SK-N-MC (cell line): ENCODE data around the gene FN1.

Experiments
- DNase-seq: peaks from one replicate; pipeline ENCODE4 v3.0.0-alpha.2; 2011; ENCODE audit warnings: low read depth, low spot score
- H3K27ac ChIP-seq: fragments of 200-600 bp; sonication (generic); 2 replicates; pipeline ENCODE4 v1.5.1; 2016; ENCODE audit warnings: mixed run types
- H3K36me3 ChIP-seq: fragments of 200-600 bp; sonication (generic); 2 replicates; pipeline ENCODE4 v1.6.1; 2017; ENCODE audit warnings: antibody characterized with exemption, low read length, mixed read lengths; ENCODE audit not compliant: insufficient read depth
- H3K4me3 ChIP-seq: fragments of 200-600 bp; sonication (generic); 2 replicates; pipeline ENCODE4 v1.5.1; 2016
- H3K9ac ChIP-seq: fragments of 200-600 bp; sonication (generic); 2 replicates; pipeline ENCODE4 v1.8.0; 2017; ENCODE audit warnings: mixed run types, mixed read lengths; ENCODE audit not compliant: insufficient read length
- H3K9me3 ChIP-seq: fragments of 200-600 bp; sonication (generic); 2 replicates; pipeline ENCODE4 v1.6.1; 2017; ENCODE audit warnings: low read depth, mild to moderate bottlenecking, antibody characterized with exemption, low read length, moderate library complexity, mixed read lengths
- EZH2 ChIP-seq: fragments of 200-600 bp; sonication (generic); IDR thresholded peaks from one replicate; pipeline ENCODE4 v1.6.1; 2017; ENCODE audit warnings: antibody characterized with exemption
- FOXP2 ChIP-seq: optimal IDR thresholded peaks from 2 replicates; pipeline ENCODE3; 2011; ENCODE audit warnings: mild to moderate bottlenecking, moderate library complexity; ENCODE audit not compliant: insufficient read depth; ENCODE audit errors: extremely low read length, control extremely low read depth
- POLR2AphosphoS5 ChIP-seq: IDR thresholded peaks from 2 replicates; pipeline ENCODE4 v1.6.1; 2012; ENCODE audit warnings: mild to moderate bottlenecking, low read depth, low read length, borderline replicate concordance

The FN1 gene

GRCh38 chr2:215465256-215465655 lies 29.4 kb upstream of the FN1 start:
- H3K4me3 ChIP-seq, result no peak overlapping the region
- no peak for TF ChIP-seq EZH2
- TF ChIP-seq POLR2AphosphoS5, result no peak; the same call in 1 of the 2 replicates
- no peak for TF ChIP-seq FOXP2
- no peaks in the 10 kb centered on the region for H3K9me3 ChIP-seq
- H3K36me3 ChIP-seq, result no peaks in the 10 kb centered on the region
- peak; percentile 18 for DNase-seq
- H3K9ac ChIP-seq, result no peak overlapping the region
- H3K27ac ChIP-seq, result no peak overlapping the region

GRCh38 chr2:215461836-215462532 lies 26.1 kb upstream of the FN1 start:
- H3K4me3 ChIP-seq, result no peak overlapping the region
- H3K36me3 ChIP-seq, result no peaks in the 10 kb centered on the region
- H3K27ac ChIP-seq, result no peak overlapping the region
- no peaks in the 10 kb centered on the region for H3K9me3 ChIP-seq
- H3K9ac ChIP-seq, result no peak overlapping the region
- TF ChIP-seq POLR2AphosphoS5 (no peak), FOXP2 (no peak), EZH2 (no peak)
- no peak for DNase-seq

GRCh38 chr2:215460682-215461382 lies 25.0 kb upstream of the FN1 start:
- no peaks in the 10 kb centered on the region for H3K9me3 ChIP-seq
- TF ChIP-seq POLR2AphosphoS5 (no peak), FOXP2 (no peak), EZH2 (no peak)
- H3K9ac ChIP-seq, result no peak overlapping the region
- H3K36me3 ChIP-seq, result no peaks in the 10 kb centered on the region
- no peak overlapping the region for H3K4me3 ChIP-seq
- DNase-seq, result no peak
- H3K27ac ChIP-seq, result no peak overlapping the region

- no peak for DNase-seq
- H3K4me3 ChIP-seq, result no peak overlapping the region
- no peak overlapping the region for H3K27ac ChIP-seq
- TF ChIP-seq POLR2AphosphoS5 (no peak), FOXP2 (no peak), EZH2 (no peak)
- H3K36me3 ChIP-seq, result no peaks in the 10 kb centered on the region
- no peaks in the 10 kb centered on the region for H3K9me3 ChIP-seq
- no peak overlapping the region for H3K9ac ChIP-seq
Observed at GRCh38 chr2:215455958-215456357, 20.1 kb upstream of the FN1 start.

- Histone ChIP-seq H3K9ac (no peak overlapping the region), H3K27ac (no peak overlapping the region), H3K4me3 (no peak overlapping the region), H3K9me3 (no peaks in the 10 kb centered on the region), H3K36me3 (no peaks in the 10 kb centered on the region)
- no peak for DNase-seq
- TF ChIP-seq FOXP2, result no peak
- no peak for TF ChIP-seq POLR2AphosphoS5
- no peak for TF ChIP-seq EZH2
Observed at GRCh38 chr2:215454519-215455246, 18.8 kb upstream of the FN1 start.

- TF ChIP-seq POLR2AphosphoS5 (no peak), EZH2 (no peak), FOXP2 (no peak)
- no peak overlapping the region for H3K27ac ChIP-seq
- H3K9ac ChIP-seq, result no peak overlapping the region
- no peak for DNase-seq
- H3K9me3 ChIP-seq, result no peaks in the 10 kb centered on the region
- H3K4me3 ChIP-seq, result no peak overlapping the region
- no peaks in the 10 kb centered on the region for H3K36me3 ChIP-seq
Observed at GRCh38 chr2:215452725-215453124, 16.9 kb upstream of the FN1 start.

- Histone ChIP-seq H3K27ac (no peak overlapping the region), H3K4me3 (no peak overlapping the region), H3K9ac (no peak overlapping the region), H3K36me3 (no peaks in the 10 kb centered on the region), H3K9me3 (no peaks in the 10 kb centered on the region)
- TF ChIP-seq EZH2 (no peak), POLR2AphosphoS5 (no peak), FOXP2 (no peak)
- DNase-seq, result no peak
Observed at GRCh38 chr2:215451012-215451756, 15.3 kb upstream of the FN1 start.
